H1 (cell line): ENCODE data around the gene PDE8A. TPM values are rescaled to one million over a fixed set of nuclear protein-coding genes. Genes with fewer than 3 reads are reported as not detected.

Experiments used
- CTCF ChIA-PET: fragments of 300-600 bp; sonication (Branson Sonifier 250); formaldehyde crosslinking; loops from one replicate; lab custom pipeline; 2021; ENCODE audit not compliant: partially characterized antibody; lab: Charles Lee
- POLR2A ChIA-PET: fragments of 300-600 bp; sonication (Branson Sonifier 250); formaldehyde crosslinking; loops from one replicate; lab custom pipeline; 2021; ENCODE audit warnings: inconsistent platforms; ENCODE audit not compliant: partially characterized antibody; lab: Charles Lee
- DNase-seq, 2 experiments: peaks; one replicate each; pipeline versions ENCODE4 v3.0.0 to v3.0.0-alpha.2; 2010 to 2022; ENCODE audit warnings: low spot score in 2 of 2, low read depth in 1 of 2, mixed read lengths in 1 of 2
- FAIRE-seq: peaks from 2 replicates; lab custom pipeline; 2011; peaks lifted over from hg19 to GRCh38; lab: Jason Lieb, UNC
- H2AFZ ChIP-seq: 2 replicates; pipeline ENCODE4 v1.8.1; 2012; ENCODE audit warnings: low read length, inconsistent platforms
- H2AK5ac ChIP-seq: 2 replicates; pipeline ENCODE4 v1.6.1; 2013; ENCODE audit warnings: low read depth, low read length
- H2BK120ac ChIP-seq: replicated peaks from 2 replicates; pipeline ENCODE3; 2013; ENCODE audit warnings: low read depth, low read length, inconsistent platforms
- H2BK12ac ChIP-seq: 2 replicates; pipeline ENCODE4 v1.6.1; 2013; ENCODE audit warnings: low read depth, low read length
- H2BK15ac ChIP-seq: 2 replicates; pipeline ENCODE4 v1.6.1; 2013; ENCODE audit warnings: low read length
- H2BK20ac ChIP-seq: 2 replicates; pipeline ENCODE4 v1.6.1; 2013; ENCODE audit warnings: low read length
- H2BK5ac ChIP-seq: 2 replicates; pipeline ENCODE4 v1.6.1; 2013; ENCODE audit warnings: low read depth, low read length
- H3K14ac ChIP-seq: 2 replicates; pipeline ENCODE4 v1.6.1; 2013; ENCODE audit warnings: inconsistent platforms; ENCODE audit not compliant: insufficient read length
- H3K18ac ChIP-seq: 2 replicates; pipeline ENCODE4 v1.6.1; 2013; ENCODE audit warnings: low read length; ENCODE audit errors: extremely low read depth
- H3K23ac ChIP-seq: 2 replicates; pipeline ENCODE4 v1.6.1; 2013; ENCODE audit warnings: inconsistent platforms; ENCODE audit not compliant: insufficient read length
- H3K23me2 ChIP-seq: 2 replicates; pipeline ENCODE4 v1.6.1; 2013; ENCODE audit warnings: low read depth, low read length
- H3K27ac ChIP-seq: 2 replicates; pipeline ENCODE4 v1.6.1; 2011; ENCODE audit warnings: low read depth, low read length, inconsistent platforms
- H3K27me3 ChIP-seq, 4 experiments: replicated peaks in 1 of 4; 1 replicate in 1 of 4; 2 replicates in 3 of 4; pipeline versions ENCODE4 v1.6.1 to v1.8.1; 2011 to 2013; ENCODE audit warnings: low read length in 3 of 4, mild to moderate bottlenecking in 3 of 4, inconsistent platforms in 2 of 4, mixed read lengths in 2 of 4, moderate library complexity in 1 of 4; ENCODE audit not compliant: control insufficient read depth in 3 of 4, insufficient read depth in 3 of 4; ENCODE audit errors: extremely low read depth in 1 of 4
- H3K36me3 ChIP-seq, 4 experiments: 2 replicates each; pipeline versions ENCODE4 v1.6.1 to v1.8.1; 2011 to 2013; ENCODE audit warnings: mild to moderate bottlenecking in 4 of 4, low read length in 3 of 4, moderate library complexity in 2 of 4, control low read depth in 1 of 4, inconsistent platforms in 1 of 4; ENCODE audit not compliant: insufficient read depth in 4 of 4, control insufficient read depth in 2 of 4
- H3K4ac ChIP-seq: replicated peaks from 2 replicates; pipeline ENCODE3; 2013; ENCODE audit warnings: low read length, low read depth, mixed read lengths, inconsistent platforms; ENCODE audit not compliant: insufficient read length
- H3K4me1 ChIP-seq, 4 experiments: replicated peaks in 1 of 4; 1 replicate in 1 of 4; 2 replicates in 3 of 4; pipeline versions ENCODE4 v1.6.1 to v1.8.1; 2011 to 2013; ENCODE audit warnings: low read length in 3 of 4, inconsistent platforms in 2 of 4, mixed read lengths in 1 of 4; ENCODE audit not compliant: insufficient read depth in 4 of 4, control insufficient read depth in 3 of 4
- H3K4me2 ChIP-seq, 2 experiments: 2 replicates each; pipeline versions ENCODE4 v1.6.1 to v1.8.1; 2011 to 2013; ENCODE audit warnings: low read depth in 2 of 2, low read length in 2 of 2, control low read depth in 1 of 2, inconsistent platforms in 1 of 2, mild to moderate bottlenecking in 1 of 2; ENCODE audit not compliant: insufficient read depth in 1 of 2
- H3K4me3 ChIP-seq, 4 experiments: fragments of 200-600, 300-600 bp in 1 of 4; sonication (generic), shearing (Covaris generic), sonication (Bioruptor Twin) in 1 of 4; 2 replicates each; pipeline versions ENCODE4 v1.5.1 to v1.8.1; 2011 to 2016; ENCODE audit warnings: low read length in 4 of 4, low read depth in 3 of 4, control low read depth in 2 of 4, inconsistent platforms in 2 of 4, mild to moderate bottlenecking in 2 of 4, mixed read lengths in 1 of 4, moderate library complexity in 1 of 4; ENCODE audit not compliant: insufficient read depth in 2 of 4; ENCODE audit errors: extremely low read depth in 1 of 4
- H3K56ac ChIP-seq: replicated peaks from 2 replicates; pipeline ENCODE3; 2013; ENCODE audit warnings: low read depth, mild to moderate bottlenecking, mixed read lengths, low read length, inconsistent platforms; ENCODE audit not compliant: insufficient read length
- H3K79me1 ChIP-seq: 2 replicates; pipeline ENCODE4 v1.6.1; 2013; ENCODE audit warnings: low read depth, low read length, control low read depth
- H3K79me2 ChIP-seq, 2 experiments: 2 replicates each; pipeline versions ENCODE4 v1.6.1 to v1.8.1; 2012 to 2013; ENCODE audit warnings: low read length in 2 of 2, mild to moderate bottlenecking in 2 of 2, inconsistent platforms in 1 of 2; ENCODE audit not compliant: insufficient read depth in 2 of 2, control insufficient read depth in 1 of 2
- H3K9ac ChIP-seq, 4 experiments: replicated peaks in 1 of 4; 1 replicate in 1 of 4; 2 replicates in 3 of 4; pipeline versions ENCODE4 v1.6.1 to v1.8.1; 2011 to 2013; ENCODE audit warnings: low read depth in 3 of 4, low read length in 3 of 4, control low read depth in 2 of 4, mild to moderate bottlenecking in 2 of 4, moderate library complexity in 2 of 4, inconsistent platforms in 1 of 4; ENCODE audit errors: extremely low read depth in 1 of 4
- H3K9me3 ChIP-seq, 2 experiments: 2 replicates each; pipeline versions ENCODE4 v1.6.1 to v1.8.1; 2012 to 2013; ENCODE audit warnings: mild to moderate bottlenecking in 2 of 2, moderate library complexity in 2 of 2, control low read depth in 1 of 2, inconsistent platforms in 1 of 2, low read depth in 1 of 2, low read length in 1 of 2, mixed read lengths in 1 of 2; ENCODE audit not compliant: insufficient read depth in 2 of 2
- H4K20me1 ChIP-seq, 2 experiments: replicated peaks in 1 of 2; 2 replicates each; pipeline versions ENCODE3 to v1.8.1; 2011 to 2013; ENCODE audit warnings: inconsistent platforms in 2 of 2, low read length in 2 of 2, mild to moderate bottlenecking in 1 of 2; ENCODE audit not compliant: insufficient read depth in 2 of 2, control insufficient read depth in 1 of 2
- H4K5ac ChIP-seq: 2 replicates; pipeline ENCODE4 v1.6.1; 2013; ENCODE audit warnings: low read length, low read depth, mixed read lengths, inconsistent platforms; ENCODE audit not compliant: insufficient read length
- H4K8ac ChIP-seq: 2 replicates; pipeline ENCODE4 v1.8.0; 2013; ENCODE audit warnings: mild to moderate bottlenecking, moderate library complexity, low read length, inconsistent platforms; ENCODE audit not compliant: insufficient read depth; ENCODE audit errors: extremely low read depth
- H4K91ac ChIP-seq: replicated peaks from 2 replicates; pipeline ENCODE3; 2013; ENCODE audit warnings: low read length, mixed read lengths, inconsistent platforms; ENCODE audit not compliant: insufficient read length
- CREB1 ChIP-seq: IDR thresholded peaks from 2 replicates; pipeline ENCODE4 v1.6.1; 2012; ENCODE audit warnings: inconsistent platforms
- E2F6 ChIP-seq: IDR thresholded peaks from 2 replicates; pipeline ENCODE4 v1.6.1; 2012; ENCODE audit warnings: inconsistent platforms
- MAFK ChIP-seq: IDR thresholded peaks from 2 replicates; pipeline ENCODE4 v1.6.1; 2012; ENCODE audit warnings: low read depth, mild to moderate bottlenecking, improper control_type of control experiment, low read length
- POLR2AphosphoS5 ChIP-seq: IDR thresholded peaks from 2 replicates; pipeline ENCODE4 v1.6.1; 2011; ENCODE audit warnings: low read depth, low read length
- RFX5 ChIP-seq: IDR thresholded peaks from 2 replicates; pipeline ENCODE4 v1.6.1; 2011; ENCODE audit warnings: low read depth, low read length, improper control_type of control experiment, borderline replicate concordance
- WGBS, 2 experiments: shearing (Covaris generic) in 1 of 2; methylation state at CpG; one replicate each; pipeline versions ENCODE4 v1.1.6 to v1.1.7; 2013 to 2015; ENCODE audit warnings: low lambda C conversion rate in 2 of 2, mixed read lengths in 2 of 2, inconsistent platforms in 1 of 2, low coverage in 1 of 2, missing lambda C conversion rate in 1 of 2; ENCODE audit not compliant: insufficient replicate concordance in 2 of 2, insufficient coverage in 1 of 2, insufficient read length in 1 of 2; ENCODE audit errors: extremely low coverage in 1 of 2, missing lambda C conversion rate in 1 of 2; 5-methylcytosine and 5-hydroxymethylcytosine counted together
- polyA plus RNA-seq, 7 experiments: library from polyadenylated mRNA; depleted of rRNA in 3 of 7; stranded (reverse) in 5 of 7; unstranded in 2 of 7; fragments of >200 nt in 5 of 7; fragments of 200-250 nt in 2 of 7; gene quantifications; 1 replicate in 5 of 7; 2 replicates in 1 of 7; 4 replicates in 1 of 7; pipeline versions ENCODE4 v1.2.1 to v1.2.3, GENCODE V29; 2011 to 2013; ENCODE audit warnings: missing spikeins in 2 of 7, mixed read lengths in 2 of 7
- total RNA-seq: library from RNA; stranded (reverse); fragmentation: NEBNext Ultra II Directional; extraction: Animal tissue kit (Norgen Biotek cat#: 25700); gene quantifications from 2 replicates; pipeline ENCODE4 v1.2.1, GENCODE V29; 2021

Gene PDE8A
- total and polyA plus RNA-seq, 2 of the 8 experiments (the other 6 are each of a cell fraction or from before 2014, with no cell fraction given): 6.9 to 7.8 TPM

- Histone ChIP-seq H3K27me3 (no peaks in the 10 kb centered on the region), H3K14ac (no peak overlapping the region), H3K56ac (no peak overlapping the region), H3K9me3 (no peaks in the 10 kb centered on the region), H2AFZ (no peak overlapping the region), H3K79me2 (no peaks in the 10 kb centered on the region), H3K4me2 (no peak overlapping the region), H2BK12ac (no peak overlapping the region), H2BK120ac (no peak overlapping the region), H3K23me2 (no peaks in the 10 kb centered on the region), H3K4me3 (no peak overlapping the region), H4K8ac (no peak overlapping the region), H3K23ac (no peak overlapping the region), H3K79me1 (peaks cover 2% of the 10 kb centered on the region; the same call in 1 of the 2 replicates), H3K4me1 (no peaks in the 10 kb centered on the region), H4K91ac (no peak overlapping the region), H2AK5ac (no peak overlapping the region), H4K20me1 (no peaks in the 10 kb centered on the region), H2BK5ac (no peak overlapping the region), H3K9ac (no peak overlapping the region), H2BK15ac (no peak overlapping the region), H2BK20ac (no peak overlapping the region), H3K36me3 (no peaks in the 10 kb centered on the region), H4K5ac (no peak overlapping the region), H3K4ac (no peak overlapping the region), H3K27ac (no peak overlapping the region), H3K18ac (no peak overlapping the region)
- ChIA-PET CTCF (no interaction called here), POLR2A (no interaction called here)
- no peak for FAIRE-seq
- 85% methylated on average over 5 of the region's 5 CpGs; no CpG with 5 or more reads in 1 of the 2 experiments for WGBS, 2 experiments
- no peak for DNase-seq
- TF ChIP-seq MAFK (no peak), RFX5 (no peak), E2F6 (no peak), POLR2AphosphoS5 (no peak), CREB1 (no peak)
Measured at GRCh38 chr15:85041230-85041629, 59.6 kb downstream of the PDE8A start.
